Endothelial cell of umbilical vein (primary cell): Measurements from ENCODE around the gene TLCD5.

Experiments
- CTCF ChIP-seq, 2 donors: IDR thresholded peaks; 1 replicate in 1 of 2; 2 replicates in 1 of 2; pipeline ENCODE4 v1.5.1; 2011; ENCODE audit warnings: low read length in 2 of 2, mild to moderate bottlenecking in 2 of 2, moderate library complexity in 2 of 2, control low read depth in 1 of 2, inconsistent platforms in 1 of 2, low read depth in 1 of 2; ENCODE audit not compliant: insufficient read depth in 1 of 2; ENCODE audit errors: extremely low read depth in 1 of 2
- EZH2 ChIP-seq: IDR thresholded peaks from 2 replicates; pipeline ENCODE4 v1.6.1; 2012; ENCODE audit warnings: borderline replicate concordance, low read depth, mild to moderate bottlenecking, moderate library complexity, low read length, inconsistent platforms; ENCODE audit not compliant: severe bottlenecking
- FOS ChIP-seq: IDR thresholded peaks from 2 replicates; pipeline ENCODE4 v1.6.1; 2011; ENCODE audit warnings: mild to moderate bottlenecking, low read length, moderate library complexity, borderline replicate concordance; ENCODE audit not compliant: insufficient read depth
- GATA2 ChIP-seq: IDR thresholded peaks from 2 replicates; pipeline ENCODE4 v1.7.0; 2011; ENCODE audit warnings: low read depth, mild to moderate bottlenecking, moderate library complexity, mixed read lengths, low read length; ENCODE audit not compliant: insufficient read length, insufficient read depth
- JUN ChIP-seq: IDR thresholded peaks from 2 replicates; pipeline ENCODE4 v1.6.1; 2011; ENCODE audit warnings: borderline replicate concordance, low read depth; ENCODE audit not compliant: insufficient read length, insufficient read depth
- MAX ChIP-seq: IDR thresholded peaks from 2 replicates; pipeline ENCODE4 v1.6.1; 2011; ENCODE audit not compliant: insufficient read depth, insufficient read length
- MYC ChIP-seq: IDR thresholded peaks from one replicate; pipeline ENCODE4 v1.6.1; 2011; ENCODE audit warnings: mild to moderate bottlenecking, low read depth, low read length
- POLR2A ChIP-seq: IDR thresholded peaks from 2 replicates; pipeline ENCODE4 v1.6.1; 2012; ENCODE audit warnings: low read depth, mild to moderate bottlenecking, control low read depth, low read length
- POLR2AphosphoS5 ChIP-seq: IDR thresholded peaks from 2 replicates; pipeline ENCODE4 v1.6.1; 2012; ENCODE audit warnings: low read depth, mild to moderate bottlenecking, control low read depth, low read length, moderate library complexity; ENCODE audit not compliant: insufficient read depth

GRCh38 chr11:120327311-120327710 lies 2.2 kb downstream of the TLCD5 start:
- TF ChIP-seq POLR2A = no peak
- no peak for TF ChIP-seq CTCF (IDR thresholded peaks at IDR 0.05; ENCODE audit: extremely low read depth in 1 of 2, insufficient read depth in 1 of 2, low read depth in 1 of 2, low read length in 2 of 2)
- no peak for TF ChIP-seq EZH2
- TF ChIP-seq MAX = no peak
- TF ChIP-seq MYC = no peak
- no peak for TF ChIP-seq POLR2AphosphoS5
- no peak for TF ChIP-seq JUN
- TF ChIP-seq FOS = no peak
- no peak for TF ChIP-seq GATA2
